Measurements from ENCODE around the gene UBN1. TPM values are rescaled to one million over a fixed set of nuclear protein-coding genes. Genes with fewer than 3 reads are reported as not detected.

Gene UBN1
- total and polyA plus RNA-seq, 3 donors from 2014 or later, result 88.1 to 115 (median 98.2) TPM

- no peak for TF ChIP-seq CTCF (IDR thresholded peaks at IDR 0.05)
- TF ChIP-seq POLR2A (IDR thresholded peaks at IDR 0.05), result no peak
- no peak for DNase-seq
- H3K4me1 ChIP-seq, result no peaks in the 10 kb centered on the region
- H3K27ac ChIP-seq, result no peak overlapping the region
- intact Hi-C loops (cut with DNase I; ENCODE audit: low total_unique reads), result no loop called here
- no peaks in the 10 kb centered on the region for H3K36me3 ChIP-seq (ENCODE audit: low read depth, missing control alignments)
- H3K9me3 ChIP-seq, result no peaks in the 10 kb centered on the region
- 81 to 82% methylated on average over 5 of the region's 5 CpGs for WGBS, 2 donors
- no peaks in the 10 kb centered on the region for H3K27me3 ChIP-seq
- H3K4me3 ChIP-seq, result no peak overlapping the region
These were observed 15.4 kb downstream of the UBN1 start for GRCh38 chr16:4862639-4863038.

- H3K36me3 ChIP-seq (ENCODE audit: low read depth, missing control alignments), result no peaks in the 10 kb centered on the region
- no peaks in the 10 kb centered on the region for H3K27me3 ChIP-seq
- TF ChIP-seq POLR2A (IDR thresholded peaks at IDR 0.05) (no peak), CTCF (IDR thresholded peaks at IDR 0.05) (no peak)
- no peak for DNase-seq
- no peak overlapping the region for H3K4me3 ChIP-seq
- no peak overlapping the region for H3K27ac ChIP-seq
- H3K9me3 ChIP-seq, result no peaks in the 10 kb centered on the region
- intact Hi-C loops (cut with DNase I; ENCODE audit: low total_unique reads), result no loop called here
- WGBS, 2 donors, result 81 to 86% methylated on average over 3 of the region's 3 CpGs
- no peaks in the 10 kb centered on the region for H3K4me1 ChIP-seq
These were observed 17.4 kb downstream of the UBN1 start for GRCh38 chr16:4864728-4865127.

- Histone ChIP-seq H3K27me3 (no peaks in the 10 kb centered on the region), H3K4me1 (no peaks in the 10 kb centered on the region), H3K36me3 (ENCODE audit: low read depth, missing control alignments) (no peaks in the 10 kb centered on the region), H3K27ac (no peak overlapping the region), H3K4me3 (no peak overlapping the region), H3K9me3 (no peaks in the 10 kb centered on the region)
- no peak for TF ChIP-seq CTCF (IDR thresholded peaks at IDR 0.05)
- TF ChIP-seq POLR2A (IDR thresholded peaks at IDR 0.05), result no peak
- intact Hi-C loops (cut with DNase I; ENCODE audit: low total_unique reads), result no loop called here
- 88 to 93% methylated on average over 13 of the region's 13 CpGs for WGBS, 2 donors
- DNase-seq, result no peak
These were observed 18.1 kb downstream of the UBN1 start for GRCh38 chr16:4865231-4865860.

GRCh38 chr16:4866586-4866985 lies 19.3 kb downstream of the UBN1 start:
- 94 to 98% methylated on average over 12 of the region's 12 CpGs for WGBS, 2 donors
- H3K4me3 ChIP-seq, result no peak overlapping the region
- no peak for TF ChIP-seq CTCF (IDR thresholded peaks at IDR 0.05)
- no peak for TF ChIP-seq POLR2A (IDR thresholded peaks at IDR 0.05)
- H3K27ac ChIP-seq, result no peak overlapping the region
- H3K36me3 ChIP-seq (ENCODE audit: low read depth, missing control alignments), result no peaks in the 10 kb centered on the region
- no peak for DNase-seq
- H3K27me3 ChIP-seq, result no peaks in the 10 kb centered on the region
- H3K9me3 ChIP-seq, result no peaks in the 10 kb centered on the region
- no peaks in the 10 kb centered on the region for H3K4me1 ChIP-seq
- intact Hi-C loops (cut with DNase I; ENCODE audit: low total_unique reads), result no loop called here

GRCh38 chr16:4868026-4868425 lies 20.7 kb downstream of the UBN1 start:
- no peaks in the 10 kb centered on the region for H3K9me3 ChIP-seq
- no peaks in the 10 kb centered on the region for H3K36me3 ChIP-seq (ENCODE audit: low read depth, missing control alignments)
- H3K4me3 ChIP-seq, result no peak overlapping the region
- no peaks in the 10 kb centered on the region for H3K27me3 ChIP-seq
- H3K4me1 ChIP-seq, result no peaks in the 10 kb centered on the region
- H3K27ac ChIP-seq, result no peak overlapping the region
- intact Hi-C loops (cut with DNase I; ENCODE audit: low total_unique reads), result no loop called here
- 95% methylated on average over 5 of the region's 5 CpGs for WGBS, 2 donors
- no peak for TF ChIP-seq CTCF (IDR thresholded peaks at IDR 0.05)
- TF ChIP-seq POLR2A (IDR thresholded peaks at IDR 0.05), result no peak
- no peak for DNase-seq

Data from testis (tissue), 3 donors.